Measurements from ENCODE around the gene PROK2.

DNA sequence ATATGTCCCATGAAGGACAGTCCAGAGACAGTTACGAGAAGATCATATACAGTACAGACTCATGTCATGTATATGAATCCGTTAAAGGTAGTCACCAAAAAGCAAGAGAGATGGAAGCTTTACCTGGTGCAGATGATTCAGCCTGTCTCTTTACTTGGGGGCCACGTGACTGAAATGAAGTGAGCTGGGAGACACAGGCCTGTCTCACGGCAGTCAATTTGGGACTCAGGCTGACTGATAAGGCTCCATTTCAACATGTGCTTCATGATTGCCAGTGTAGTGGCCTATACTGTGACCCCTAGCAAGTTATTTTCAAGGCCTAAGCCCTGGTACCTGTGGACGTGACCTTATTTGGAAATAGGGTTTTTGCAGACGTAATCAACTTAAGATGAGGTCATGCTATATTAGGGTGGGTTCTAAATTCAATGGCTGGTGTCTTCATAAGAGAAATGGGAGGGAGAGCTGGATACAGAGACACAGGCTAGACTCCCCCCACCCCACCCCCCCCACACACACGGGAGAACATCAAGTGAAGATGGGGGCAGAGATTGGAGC is 3.0 kb upstream of the PROK2 start:
- TF ChIP-seq, protein P1, sequence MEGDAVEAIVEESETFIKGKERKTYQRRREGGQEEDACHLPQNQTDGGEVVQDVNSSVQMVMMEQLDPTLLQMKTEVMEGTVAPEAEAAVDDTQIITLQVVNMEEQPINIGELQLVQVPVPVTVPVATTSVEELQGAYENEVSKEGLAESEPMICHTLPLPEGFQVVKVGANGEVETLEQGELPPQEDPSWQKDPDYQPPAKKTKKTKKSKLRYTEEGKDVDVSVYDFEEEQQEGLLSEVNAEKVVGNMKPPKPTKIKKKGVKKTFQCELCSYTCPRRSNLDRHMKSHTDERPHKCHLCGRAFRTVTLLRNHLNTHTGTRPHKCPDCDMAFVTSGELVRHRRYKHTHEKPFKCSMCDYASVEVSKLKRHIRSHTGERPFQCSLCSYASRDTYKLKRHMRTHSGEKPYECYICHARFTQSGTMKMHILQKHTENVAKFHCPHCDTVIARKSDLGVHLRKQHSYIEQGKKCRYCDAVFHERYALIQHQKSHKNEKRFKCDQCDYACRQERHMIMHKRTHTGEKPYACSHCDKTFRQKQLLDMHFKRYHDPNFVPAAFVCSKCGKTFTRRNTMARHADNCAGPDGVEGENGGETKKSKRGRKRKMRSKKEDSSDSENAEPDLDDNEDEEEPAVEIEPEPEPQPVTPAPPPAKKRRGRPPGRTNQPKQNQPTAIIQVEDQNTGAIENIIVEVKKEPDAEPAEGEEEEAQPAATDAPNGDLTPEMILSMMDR (optimal IDR thresholded peaks at IDR 0.05 in 1 of 3, IDR thresholded peaks at IDR 0.05 in 1 of 3, conservative IDR thresholded peaks at IDR 0.05 in 1 of 3; ENCODE audit: extremely low read depth in 1 of 3, insufficient read depth in 2 of 3, low read length in 3 of 3), result no peak
- TF ChIP-seq EZH2 (IDR thresholded peaks at IDR 0.05; ENCODE audit: low read length), result no peak
